ENCODE data around the gene DRD5. TPM values are rescaled to one million over a fixed set of nuclear protein-coding genes. Genes with fewer than 3 reads are reported as not detected.
"Not testable (repeated sequence)": the region's sequence is repeated elsewhere in the genome, so short reads cannot be mapped to it uniquely, and the experiment has no call there.

The DRD5 gene
- not detected for total RNA-seq

DNA sequence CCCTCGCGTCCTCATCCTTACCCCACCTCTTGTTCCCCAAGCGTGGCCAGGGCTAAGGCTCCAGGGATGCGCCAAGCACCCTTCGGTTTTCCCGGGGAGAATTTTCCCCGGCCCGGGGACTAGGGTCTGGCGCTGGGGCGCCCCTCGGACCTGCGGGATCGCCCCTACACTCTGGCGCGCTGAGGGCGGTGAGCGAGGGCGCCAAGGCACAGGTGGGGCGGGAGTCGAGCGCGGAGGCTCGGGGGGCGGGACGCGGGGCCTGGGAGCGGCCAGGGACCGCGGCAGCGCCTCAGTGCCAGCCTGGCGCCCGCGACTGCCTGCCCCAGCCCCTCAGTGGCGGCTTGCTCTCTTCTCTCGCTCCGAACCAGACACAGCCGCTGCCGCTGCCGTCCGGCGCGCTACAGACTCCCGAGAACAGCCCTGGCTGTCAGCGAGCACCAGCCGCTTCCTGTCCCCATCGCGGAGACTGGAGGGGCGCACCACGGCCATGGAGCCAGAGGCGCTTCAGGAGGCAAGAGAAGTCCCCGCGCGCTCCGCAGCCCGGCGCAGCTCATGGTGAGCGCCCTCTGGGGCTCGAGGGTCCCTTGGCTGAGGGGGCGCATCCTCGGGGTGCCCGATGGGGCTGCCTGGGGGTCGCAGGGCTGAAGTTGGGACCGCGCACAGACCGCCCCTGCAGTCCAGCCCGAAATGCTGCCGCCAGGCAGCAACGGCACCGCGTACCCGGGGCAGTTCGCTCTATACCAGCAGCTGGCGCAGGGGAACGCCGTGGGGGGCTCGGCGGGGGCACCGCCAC lies at the start of gene DRD5:
Gene DRD5, plus strand, starts transcription at position 292 of the 793 bp plus-strand sequence. Its CDS starts 396 bp downstream, at position 688.
- no peak for TF ChIP-seq POLR2A (IDR thresholded peaks at IDR 0.05)
- TF ChIP-seq, protein P1, sequence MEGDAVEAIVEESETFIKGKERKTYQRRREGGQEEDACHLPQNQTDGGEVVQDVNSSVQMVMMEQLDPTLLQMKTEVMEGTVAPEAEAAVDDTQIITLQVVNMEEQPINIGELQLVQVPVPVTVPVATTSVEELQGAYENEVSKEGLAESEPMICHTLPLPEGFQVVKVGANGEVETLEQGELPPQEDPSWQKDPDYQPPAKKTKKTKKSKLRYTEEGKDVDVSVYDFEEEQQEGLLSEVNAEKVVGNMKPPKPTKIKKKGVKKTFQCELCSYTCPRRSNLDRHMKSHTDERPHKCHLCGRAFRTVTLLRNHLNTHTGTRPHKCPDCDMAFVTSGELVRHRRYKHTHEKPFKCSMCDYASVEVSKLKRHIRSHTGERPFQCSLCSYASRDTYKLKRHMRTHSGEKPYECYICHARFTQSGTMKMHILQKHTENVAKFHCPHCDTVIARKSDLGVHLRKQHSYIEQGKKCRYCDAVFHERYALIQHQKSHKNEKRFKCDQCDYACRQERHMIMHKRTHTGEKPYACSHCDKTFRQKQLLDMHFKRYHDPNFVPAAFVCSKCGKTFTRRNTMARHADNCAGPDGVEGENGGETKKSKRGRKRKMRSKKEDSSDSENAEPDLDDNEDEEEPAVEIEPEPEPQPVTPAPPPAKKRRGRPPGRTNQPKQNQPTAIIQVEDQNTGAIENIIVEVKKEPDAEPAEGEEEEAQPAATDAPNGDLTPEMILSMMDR (IDR thresholded peaks at IDR 0.05 in 4 of 5, conservative IDR thresholded peaks at IDR 0.05 in 1 of 5) = no peak
- no peak within 1 kb of the TSS for H3K4me3 ChIP-seq
- H3K9me3 ChIP-seq = no peaks in the 10 kb centered on the region
- no peak for DNase-seq
- peaks cover 19 to 21% (median 20%) of the 10 kb centered on the region in 3 donors for H3K27me3 ChIP-seq
- H3K36me3 ChIP-seq = no peaks in the 10 kb centered on the region
- in situ Hi-C loops (cut with MboI; ENCODE audit: low sequenced_read_pairs in 4 of 4) = no loop called here
- intact Hi-C loops (cut with DNase I; ENCODE audit: low total_unique reads) = no loop called here
- no peak within 1 kb of the TSS for H3K27ac ChIP-seq
- ATAC-seq = no peak
- no peaks in the 10 kb centered on the region for H3K4me1 ChIP-seq

DNA sequence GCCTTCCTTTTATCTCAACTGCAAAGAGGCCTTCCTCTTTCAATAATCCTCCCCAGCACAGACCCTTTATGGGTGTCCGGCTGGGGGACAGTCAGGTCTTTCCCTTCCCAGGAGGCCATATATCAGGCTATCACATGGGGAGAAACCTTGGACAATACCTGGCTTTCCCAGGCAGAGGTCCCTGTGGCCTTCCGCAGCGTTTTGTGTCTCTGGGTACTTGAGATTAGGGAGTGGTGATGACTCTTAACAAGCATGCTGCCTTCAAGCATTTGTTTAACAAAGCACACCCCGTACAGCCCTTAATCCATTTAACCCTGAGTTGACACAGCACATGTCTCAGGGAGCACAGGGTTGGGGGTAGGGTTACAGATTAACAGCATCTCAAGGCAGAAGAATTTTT lies 49.2 kb upstream of the DRD5 start:
- in situ Hi-C loops (cut with MboI; ENCODE audit: low sequenced_read_pairs in 4 of 4); H3K27ac ChIP-seq; H3K9me3 ChIP-seq; intact Hi-C loops (cut with DNase I; ENCODE audit: low total_unique reads); H3K4me1 ChIP-seq; ATAC-seq; DNase-seq; H3K36me3 ChIP-seq; H3K4me3 ChIP-seq; H3K27me3 ChIP-seq: not testable (repeated sequence)

DNA sequence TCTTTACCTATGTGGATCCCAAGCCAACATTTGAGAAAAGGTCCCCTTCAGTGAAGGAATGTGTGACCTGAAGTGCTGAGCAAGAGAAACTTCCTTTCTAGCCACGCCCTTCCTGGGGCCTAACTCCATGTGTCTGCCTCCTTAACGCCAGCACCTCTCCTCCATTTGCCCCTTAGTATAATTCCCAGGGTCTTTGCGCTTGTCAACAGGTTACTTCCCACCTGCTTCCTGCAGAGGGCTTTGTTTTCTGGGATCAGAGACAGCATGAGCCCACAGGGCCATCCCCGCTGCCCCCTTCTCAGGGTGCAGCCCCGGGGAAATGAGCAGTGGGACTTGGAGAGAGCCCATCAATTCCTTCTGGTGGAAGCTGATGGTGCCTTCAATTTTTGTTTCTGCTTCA lies 45.9 kb upstream of the DRD5 start:
- no peaks in the 10 kb centered on the region for H3K36me3 ChIP-seq
- H3K27ac ChIP-seq = no peak overlapping the region
- ATAC-seq = no peak
- no peak for DNase-seq
- intact Hi-C loops (cut with DNase I; ENCODE audit: low total_unique reads) = no loop called here
- in situ Hi-C loops (cut with MboI; ENCODE audit: low sequenced_read_pairs in 4 of 4) = no loop called here
- no peak overlapping the region for H3K4me3 ChIP-seq
- H3K9me3 ChIP-seq = no peaks in the 10 kb centered on the region
- TF ChIP-seq POLR2A (IDR thresholded peaks at IDR 0.05) = no peak
- TF ChIP-seq, protein P1 (IDR thresholded peaks at IDR 0.05 in 4 of 5, conservative IDR thresholded peaks at IDR 0.05 in 1 of 5) = no peak
- no peaks in the 10 kb centered on the region for H3K4me1 ChIP-seq
- H3K27me3 ChIP-seq = no peaks in the 10 kb centered on the region

DNA sequence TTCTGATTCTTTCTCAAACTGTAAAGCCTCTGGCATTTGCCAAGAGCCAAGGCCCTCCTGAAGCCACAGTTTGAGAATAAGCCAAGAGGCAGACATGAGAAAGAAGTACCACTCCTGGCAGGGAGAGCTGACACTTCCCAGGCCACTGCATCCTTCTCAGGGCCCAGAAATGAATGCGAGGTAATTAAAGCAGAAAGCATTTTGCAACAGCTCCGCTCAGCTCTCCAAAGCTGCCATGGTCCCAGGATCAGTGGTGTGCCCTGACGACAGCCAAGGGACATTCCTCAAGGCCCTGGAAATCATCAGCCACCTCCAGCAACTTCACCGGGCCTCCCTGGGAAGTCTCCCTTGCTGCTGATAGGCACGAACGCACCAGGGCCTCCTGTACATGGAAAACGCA lies 44.2 kb upstream of the DRD5 start:
- H3K27me3 ChIP-seq; H3K9me3 ChIP-seq; H3K4me3 ChIP-seq; intact Hi-C loops (cut with DNase I; ENCODE audit: low total_unique reads); H3K27ac ChIP-seq; ATAC-seq; in situ Hi-C loops (cut with MboI; ENCODE audit: low sequenced_read_pairs in 4 of 4); H3K4me1 ChIP-seq; DNase-seq; H3K36me3 ChIP-seq: not testable (repeated sequence)

GRCh38 chr4:9743789-9744188 lies 37.6 kb upstream of the DRD5 start:
- H3K4me1 ChIP-seq; in situ Hi-C loops (cut with MboI; ENCODE audit: low sequenced_read_pairs in 4 of 4); intact Hi-C loops (cut with DNase I; ENCODE audit: low total_unique reads); H3K4me3 ChIP-seq; H3K27me3 ChIP-seq; ATAC-seq; DNase-seq; H3K9me3 ChIP-seq; H3K27ac ChIP-seq; H3K36me3 ChIP-seq: not testable (repeated sequence)

GRCh38 chr4:9745782-9746181 lies 35.7 kb upstream of the DRD5 start:
- DNase-seq (no peak), ATAC-seq (no peak)
- Histone ChIP-seq H3K27me3 (no peaks in the 10 kb centered on the region), H3K4me3 (no peak overlapping the region), H3K9me3 (no peaks in the 10 kb centered on the region), H3K4me1 (no peaks in the 10 kb centered on the region), H3K27ac (no peak overlapping the region), H3K36me3 (no peaks in the 10 kb centered on the region)
- in situ Hi-C loops (cut with MboI; ENCODE audit: low sequenced_read_pairs in 4 of 4) (no loop called here), intact Hi-C loops (cut with DNase I; ENCODE audit: low total_unique reads) (no loop called here)
- TF ChIP-seq POLR2A (IDR thresholded peaks at IDR 0.05) = no peak
- TF ChIP-seq, protein P1 (IDR thresholded peaks at IDR 0.05 in 4 of 5, conservative IDR thresholded peaks at IDR 0.05 in 1 of 5) = no peak

All from gastrocnemius medialis (tissue), 4 donors.